Mesenchymal stem cell (in vitro differentiated cells and primary cell): ENCODE measurements around the gene FLAD1.
A peak's percentile ranks its signal among the peaks of the same experiment; 100 is the strongest.

Experiments used
- DNase-seq: peaks from one replicate; pipeline ENCODE4 v3.0.0-alpha.2; 2013
- H2AFZ ChIP-seq: one replicate; pipeline ENCODE4 v1.6.1; 2013; ENCODE audit warnings: low read depth, mild to moderate bottlenecking, control low read depth, inconsistent platforms, low read length, moderate library complexity
- H2AK5ac ChIP-seq: 2 replicates; pipeline ENCODE4 v1.6.1; 2013; ENCODE audit warnings: low read length, moderate library complexity, mild to moderate bottlenecking, inconsistent platforms; ENCODE audit not compliant: severe bottlenecking
- H2BK120ac ChIP-seq: one replicate; pipeline ENCODE4 v1.6.1; 2013; ENCODE audit warnings: low read depth, mild to moderate bottlenecking, inconsistent platforms, low read length, moderate library complexity
- H2BK12ac ChIP-seq, 2 experiments: one replicate each; pipeline ENCODE4 v1.6.1; 2013; ENCODE audit warnings: inconsistent platforms in 2 of 2, low read length in 2 of 2, mild to moderate bottlenecking in 2 of 2, moderate library complexity in 2 of 2, control low read depth in 1 of 2
- H2BK15ac ChIP-seq: one replicate; pipeline ENCODE4 v1.6.1; 2013; ENCODE audit warnings: mild to moderate bottlenecking, low read depth, inconsistent platforms; ENCODE audit not compliant: poor library complexity, severe bottlenecking
- H2BK5ac ChIP-seq: 2 replicates; pipeline ENCODE4 v1.6.1; 2013; ENCODE audit warnings: low read depth, mild to moderate bottlenecking, low read length, control low read depth, inconsistent platforms; ENCODE audit not compliant: poor library complexity, severe bottlenecking
- H3K14ac ChIP-seq, 2 experiments: one replicate each; pipeline ENCODE4 v1.6.1; 2013; ENCODE audit warnings: inconsistent platforms in 2 of 2, low read length in 2 of 2, control low read depth in 1 of 2, mild to moderate bottlenecking in 1 of 2, moderate library complexity in 1 of 2
- H3K18ac ChIP-seq, 2 experiments: one replicate each; pipeline ENCODE4 v1.6.1; 2013; ENCODE audit warnings: inconsistent platforms in 2 of 2, low read length in 2 of 2, control low read depth in 1 of 2, low read depth in 1 of 2, mild to moderate bottlenecking in 1 of 2
- H3K23ac ChIP-seq, 2 experiments: one replicate each; pipeline ENCODE4 v1.6.1; 2013; ENCODE audit warnings: inconsistent platforms in 2 of 2, low read length in 2 of 2, mild to moderate bottlenecking in 2 of 2, moderate library complexity in 2 of 2, control low read depth in 1 of 2
- H3K27ac ChIP-seq: 2 replicates; pipeline ENCODE4 v1.5.1; 2013; ENCODE audit warnings: mild to moderate bottlenecking, moderate library complexity, low read length, control low read depth, inconsistent platforms; ENCODE audit not compliant: poor library complexity, severe bottlenecking
- H3K27me3 ChIP-seq, 2 experiments: 2 replicates each; pipeline versions ENCODE4 v1.6.1 to v1.7.0; 2013; ENCODE audit warnings: low read length in 2 of 2, mild to moderate bottlenecking in 2 of 2, moderate library complexity in 2 of 2, control low read depth in 1 of 2, inconsistent platforms in 1 of 2; ENCODE audit not compliant: control insufficient read depth in 1 of 2, insufficient read depth in 1 of 2
- H3K36me3 ChIP-seq, 2 experiments: 2 replicates each; pipeline versions ENCODE4 v1.6.1 to v1.7.0; 2013; ENCODE audit warnings: low read length in 2 of 2, control low read depth in 1 of 2, inconsistent platforms in 1 of 2, low read depth in 1 of 2, mild to moderate bottlenecking in 1 of 2; ENCODE audit not compliant: insufficient read depth in 2 of 2, control insufficient read depth in 1 of 2
- H3K4ac ChIP-seq, 2 experiments: one replicate each; pipeline ENCODE4 v1.6.1; 2013; ENCODE audit warnings: inconsistent platforms in 2 of 2, low read length in 2 of 2, mild to moderate bottlenecking in 2 of 2, moderate library complexity in 2 of 2, control low read depth in 1 of 2, low read depth in 1 of 2
- H3K4me1 ChIP-seq: 2 replicates; pipeline ENCODE4 v1.6.1; 2013; ENCODE audit warnings: low read depth, low read length, control low read depth; ENCODE audit not compliant: control insufficient read depth, insufficient read depth
- H3K4me2 ChIP-seq: 2 replicates; pipeline ENCODE4 v1.6.1; 2013; ENCODE audit warnings: low read length, mild to moderate bottlenecking, inconsistent platforms; ENCODE audit not compliant: poor library complexity, severe bottlenecking
- H3K4me3 ChIP-seq, 2 experiments: 2 replicates each; pipeline versions ENCODE4 v1.5.1 to v1.7.0; 2013; ENCODE audit warnings: low read length in 2 of 2, mild to moderate bottlenecking in 2 of 2, control low read depth in 1 of 2, low read depth in 1 of 2; ENCODE audit not compliant: insufficient read depth in 1 of 2
- H3K79me1 ChIP-seq: replicated peaks from 2 replicates; pipeline ENCODE4 v1.6.1; 2013; ENCODE audit warnings: mild to moderate bottlenecking, control low read depth, low read length, inconsistent platforms; ENCODE audit not compliant: poor library complexity, severe bottlenecking
- H3K9ac ChIP-seq: 2 replicates; pipeline ENCODE4 v1.7.0; 2013; ENCODE audit warnings: mild to moderate bottlenecking, low read length, moderate library complexity
- H3K9me3 ChIP-seq: 2 replicates; pipeline ENCODE4 v1.7.0; 2013; ENCODE audit warnings: mild to moderate bottlenecking, low read length; ENCODE audit not compliant: control insufficient read depth
- H4K8ac ChIP-seq: one replicate; pipeline ENCODE4 v1.6.1; 2013; ENCODE audit warnings: inconsistent platforms, mild to moderate bottlenecking, low read length, moderate library complexity
- H4K91ac ChIP-seq: one replicate; pipeline ENCODE4 v1.6.1; 2013; ENCODE audit warnings: mild to moderate bottlenecking, low read length, inconsistent platforms
- WGBS: methylation state at CpG from one replicate; pipeline ENCODE4 v1.1.7; 2013; ENCODE audit warnings: mixed read lengths; 5-methylcytosine and 5-hydroxymethylcytosine counted together

Gene FLAD1

GRCh38 chr1:154943649-154944400 lies 39.3 kb upstream of the FLAD1 start:
- no peaks in the 10 kb centered on the region for H3K9me3 ChIP-seq
- peak overlapping the region; percentile 38 for H3K9ac ChIP-seq
- peak; percentile 51 for DNase-seq
- H2BK12ac ChIP-seq, result peak overlapping the region in 1 of 2 experiments; percentile 85
- peak overlapping the region; percentile 32 for H2AK5ac ChIP-seq
- no peak overlapping the region for H2BK120ac ChIP-seq
- no peaks in the 10 kb centered on the region for H3K27me3 ChIP-seq
- no peak overlapping the region for H3K4ac ChIP-seq
- H3K4me3 ChIP-seq, result no peak overlapping the region
- no peak overlapping the region for H3K14ac ChIP-seq
- WGBS, result 28% methylated on average over 5 of the region's 6 CpGs
- H4K91ac ChIP-seq, result peak overlapping the region; percentile 35
- H3K27ac ChIP-seq, result no peak overlapping the region
- no peak overlapping the region for H3K4me2 ChIP-seq
- no peak overlapping the region for H2BK5ac ChIP-seq
- H3K23ac ChIP-seq, result no peak overlapping the region
- no peak overlapping the region for H4K8ac ChIP-seq
- peaks cover 18% of the 10 kb centered on the region for H3K4me1 ChIP-seq
- H3K79me1 ChIP-seq, result peaks cover 3% of the 10 kb centered on the region
- peaks cover 20 to 53% of the 10 kb centered on the region in 2 experiments for H3K36me3 ChIP-seq
- H2AFZ ChIP-seq, result no peak overlapping the region
- peak overlapping the region in 1 of 2 experiments; percentile 24 for H3K18ac ChIP-seq
- no peak overlapping the region for H2BK15ac ChIP-seq

DNA sequence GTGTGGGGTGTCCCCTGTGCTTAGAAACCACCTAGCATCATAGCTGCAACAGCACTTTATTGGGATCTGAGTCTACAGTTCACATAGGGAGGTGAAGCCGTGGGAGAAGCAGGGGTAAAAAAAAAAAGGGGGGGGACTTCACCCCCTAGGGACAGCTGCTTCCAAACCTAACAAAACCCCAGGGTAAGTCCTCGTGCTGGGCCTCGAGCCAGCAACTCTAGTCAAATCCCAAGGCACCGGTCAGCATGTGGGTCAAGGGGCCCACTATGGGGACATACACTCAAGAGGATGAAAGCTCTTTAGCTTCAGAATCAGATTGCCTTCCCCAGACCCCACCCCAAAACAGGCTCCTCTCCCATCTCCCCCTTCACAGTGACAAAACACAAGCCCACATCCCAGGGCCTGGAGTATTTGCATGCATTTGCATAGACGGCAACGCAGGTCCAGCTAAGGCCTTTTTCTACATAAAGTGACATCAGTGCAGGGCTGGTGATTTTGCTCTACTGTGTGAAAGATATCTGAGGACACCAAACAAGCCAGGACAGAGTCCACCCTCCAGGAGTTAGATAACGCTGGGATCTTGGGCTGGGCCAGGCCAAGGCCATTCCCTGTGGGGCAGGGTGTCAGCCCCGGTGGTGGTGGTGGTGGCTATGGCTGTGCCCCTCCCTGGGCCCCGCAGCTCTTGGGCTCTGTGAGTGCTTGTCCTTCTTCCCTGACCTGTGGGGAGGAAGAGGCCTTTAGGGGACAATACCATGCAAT lies 38.6 kb upstream of the FLAD1 start:
- Histone ChIP-seq H2BK12ac (peak overlapping the region in 1 of 2 experiments; percentile 85), H3K4me1 (peaks cover 18% of the 10 kb centered on the region), H3K79me1 (peaks cover 3% of the 10 kb centered on the region), H2AK5ac (no peak overlapping the region), H3K27ac (no peak overlapping the region), H2BK5ac (no peak overlapping the region), H3K14ac (no peak overlapping the region), H2BK120ac (no peak overlapping the region), H2BK15ac (no peak overlapping the region), H3K4me3 (no peak overlapping the region), H3K9ac (peak overlapping the region; percentile 38), H3K9me3 (no peaks in the 10 kb centered on the region), H3K36me3 (peaks cover 20 to 53% of the 10 kb centered on the region in 2 experiments), H3K23ac (no peak overlapping the region), H3K4ac (no peak overlapping the region), H3K18ac (peak overlapping the region in 1 of 2 experiments; percentile 24), H4K91ac (peak overlapping the region; percentile 35), H2AFZ (no peak overlapping the region), H3K4me2 (no peak overlapping the region), H3K27me3 (no peaks in the 10 kb centered on the region), H4K8ac (no peak overlapping the region)
- 57% methylated on average over 9 of the region's 9 CpGs for WGBS
- no peak for DNase-seq

DNA sequence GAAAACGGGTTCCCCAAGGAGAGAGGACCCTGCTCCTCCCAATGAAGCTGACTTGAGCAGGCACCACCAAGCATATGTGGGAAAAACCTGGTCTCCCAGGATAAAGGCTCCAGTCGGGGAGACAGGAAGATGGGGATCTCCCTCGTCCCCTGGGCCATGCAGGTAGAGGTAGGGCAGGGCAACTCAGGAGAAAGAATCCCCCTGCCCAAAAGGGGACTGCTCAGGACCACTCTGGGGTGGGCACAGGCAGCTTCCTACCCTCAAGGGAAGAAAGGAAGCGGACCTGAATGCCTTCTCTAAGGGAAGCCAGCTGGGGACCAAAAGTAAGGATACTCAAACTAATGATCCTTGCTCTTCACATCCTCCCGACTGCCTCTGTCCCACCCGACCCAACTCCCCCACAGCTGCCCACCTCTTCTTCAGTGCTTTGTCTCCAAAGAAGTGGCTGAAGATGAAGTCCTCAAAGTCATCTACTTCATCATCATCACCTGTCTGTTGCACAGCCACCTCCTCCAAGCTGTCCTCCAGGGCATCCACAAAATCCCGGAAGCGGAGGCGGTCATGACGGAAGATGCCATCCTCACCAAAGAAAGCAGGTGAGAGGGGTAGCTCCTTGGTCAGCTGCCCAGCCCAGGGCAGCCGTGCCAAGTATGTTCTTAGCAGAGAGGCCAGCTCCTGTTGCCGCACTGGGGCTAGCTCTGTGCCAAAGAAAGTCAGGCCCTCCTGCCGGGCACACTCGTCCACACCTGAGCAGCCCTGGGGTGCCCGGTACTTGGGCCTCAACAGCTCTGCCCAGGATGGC lies 37.8 kb upstream of the FLAD1 start:
- Histone ChIP-seq H2BK12ac (no peak overlapping the region), H3K18ac (no peak overlapping the region), H2AFZ (no peak overlapping the region), H3K4me3 (no peak overlapping the region), H4K8ac (no peak overlapping the region), H3K79me1 (peaks cover 4% of the 10 kb centered on the region), H3K9me3 (no peaks in the 10 kb centered on the region), H2BK120ac (no peak overlapping the region), H3K4me2 (no peak overlapping the region), H2AK5ac (no peak overlapping the region), H3K23ac (no peak overlapping the region), H2BK15ac (no peak overlapping the region), H2BK5ac (no peak overlapping the region), H3K36me3 (peaks cover 20 to 56% of the 10 kb centered on the region in 2 experiments), H3K27me3 (no peaks in the 10 kb centered on the region), H3K14ac (no peak overlapping the region), H3K9ac (no peak overlapping the region), H3K4ac (no peak overlapping the region), H3K4me1 (peaks cover 15% of the 10 kb centered on the region), H3K27ac (no peak overlapping the region), H4K91ac (no peak overlapping the region)
- WGBS, result 87% methylated on average over 15 of the region's 15 CpGs
- no peak for DNase-seq
